ENCODE data around the gene TCP11L2. TPM values are rescaled to one million over a fixed set of nuclear protein-coding genes. Genes with fewer than 3 reads are reported as not detected.

Gene TCP11L2
- total and polyA plus RNA-seq, 9 of the 15 experiments (the other 6 are each of a cell fraction or from before 2014, with no cell fraction given) = 0.39 to 4.5 (median 1.3) TPM

DNA sequence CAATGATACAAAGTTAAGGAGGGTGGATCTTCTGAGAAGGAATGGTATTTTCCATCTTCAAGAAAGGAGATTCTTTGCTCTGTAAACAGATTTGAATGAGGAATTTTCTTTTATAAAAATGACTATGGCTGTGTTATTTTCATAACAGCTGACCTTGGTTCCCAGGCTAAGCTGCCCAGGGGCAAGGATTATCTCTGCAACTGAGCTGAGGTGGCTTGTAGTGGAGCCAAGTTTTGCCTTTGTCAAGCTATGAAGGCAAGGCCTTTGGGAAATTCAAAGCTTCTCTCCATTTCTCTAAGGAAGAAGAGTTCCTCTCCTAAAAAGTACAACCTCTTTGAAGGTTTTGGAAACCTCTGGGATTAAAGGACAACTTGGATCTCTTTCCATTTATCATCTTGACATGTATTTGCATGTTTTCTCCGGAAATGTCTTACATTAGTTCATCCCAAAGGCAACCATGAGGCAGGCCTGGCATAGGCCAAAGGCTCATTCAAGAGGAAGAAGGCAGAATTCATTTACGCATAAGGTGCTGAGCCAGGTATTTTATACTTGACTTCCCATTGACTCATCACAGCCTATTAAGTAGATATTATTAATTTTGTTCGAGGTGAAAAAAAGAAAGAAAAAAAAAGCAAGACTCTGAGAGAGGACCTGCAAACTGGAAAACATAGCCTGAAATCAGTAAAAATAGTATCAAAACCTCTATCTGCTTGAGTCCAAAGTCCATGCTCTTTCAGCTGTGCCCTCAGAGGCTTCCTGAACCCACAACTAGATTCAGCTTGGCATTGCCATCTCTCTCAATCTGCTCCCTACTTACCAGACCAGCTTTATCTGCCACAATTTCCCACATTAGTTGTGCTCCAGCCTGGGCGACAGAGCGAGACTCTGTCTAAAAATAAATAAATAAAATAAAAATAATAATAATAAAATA is 30.7 kb upstream of the TCP11L2 start:
- CTCF ChIA-PET (ENCODE audit: low intra/inter-chr PET ratio) = no interaction called here
- no peak for DNase-seq (ENCODE audit: extremely low read depth in 1 of 4, low spot score in 3 of 4)
- BruUV-seq (replicated peaks) = no TSS peak

More for the DNA sequence above, 30.7 kb upstream of the TCP11L2 start:
- no peak overlapping the region for H3K9ac ChIP-seq (ENCODE audit: insufficient read depth in 1 of 2, low read depth in 2 of 2, low read length in 2 of 2)
- no peak overlapping the region for H3K4me3 ChIP-seq
- H2AFZ ChIP-seq (ENCODE audit: low read depth, low read length) = no peak overlapping the region
- no peak overlapping the region for H3K4me2 ChIP-seq (ENCODE audit: insufficient read depth, low read length)
- FAIRE-seq (no peak), ATAC-seq (no peak)
- peaks cover 6 to 14% of the 10 kb centered on the region in 2 experiments; a peak in 4 of 5 replicates for H3K27me3 ChIP-seq (ENCODE audit: control insufficient read depth in 2 of 2, insufficient read depth in 2 of 2, low read length in 2 of 2)
- intact Hi-C loops (cut with micrococcal nuclease) = no loop called here
- POLR2A ChIA-PET = no interaction called here
- H3K79me2 ChIP-seq (ENCODE audit: control insufficient read depth, insufficient read depth, low read length) = no peaks in the 10 kb centered on the region
- TF ChIP-seq SP2 (IDR thresholded peaks at IDR 0.05; ENCODE audit: extremely low read depth, low read depth, low read length, poor library complexity, severe bottlenecking) = no peak
- TF ChIP-seq, protein P1, sequence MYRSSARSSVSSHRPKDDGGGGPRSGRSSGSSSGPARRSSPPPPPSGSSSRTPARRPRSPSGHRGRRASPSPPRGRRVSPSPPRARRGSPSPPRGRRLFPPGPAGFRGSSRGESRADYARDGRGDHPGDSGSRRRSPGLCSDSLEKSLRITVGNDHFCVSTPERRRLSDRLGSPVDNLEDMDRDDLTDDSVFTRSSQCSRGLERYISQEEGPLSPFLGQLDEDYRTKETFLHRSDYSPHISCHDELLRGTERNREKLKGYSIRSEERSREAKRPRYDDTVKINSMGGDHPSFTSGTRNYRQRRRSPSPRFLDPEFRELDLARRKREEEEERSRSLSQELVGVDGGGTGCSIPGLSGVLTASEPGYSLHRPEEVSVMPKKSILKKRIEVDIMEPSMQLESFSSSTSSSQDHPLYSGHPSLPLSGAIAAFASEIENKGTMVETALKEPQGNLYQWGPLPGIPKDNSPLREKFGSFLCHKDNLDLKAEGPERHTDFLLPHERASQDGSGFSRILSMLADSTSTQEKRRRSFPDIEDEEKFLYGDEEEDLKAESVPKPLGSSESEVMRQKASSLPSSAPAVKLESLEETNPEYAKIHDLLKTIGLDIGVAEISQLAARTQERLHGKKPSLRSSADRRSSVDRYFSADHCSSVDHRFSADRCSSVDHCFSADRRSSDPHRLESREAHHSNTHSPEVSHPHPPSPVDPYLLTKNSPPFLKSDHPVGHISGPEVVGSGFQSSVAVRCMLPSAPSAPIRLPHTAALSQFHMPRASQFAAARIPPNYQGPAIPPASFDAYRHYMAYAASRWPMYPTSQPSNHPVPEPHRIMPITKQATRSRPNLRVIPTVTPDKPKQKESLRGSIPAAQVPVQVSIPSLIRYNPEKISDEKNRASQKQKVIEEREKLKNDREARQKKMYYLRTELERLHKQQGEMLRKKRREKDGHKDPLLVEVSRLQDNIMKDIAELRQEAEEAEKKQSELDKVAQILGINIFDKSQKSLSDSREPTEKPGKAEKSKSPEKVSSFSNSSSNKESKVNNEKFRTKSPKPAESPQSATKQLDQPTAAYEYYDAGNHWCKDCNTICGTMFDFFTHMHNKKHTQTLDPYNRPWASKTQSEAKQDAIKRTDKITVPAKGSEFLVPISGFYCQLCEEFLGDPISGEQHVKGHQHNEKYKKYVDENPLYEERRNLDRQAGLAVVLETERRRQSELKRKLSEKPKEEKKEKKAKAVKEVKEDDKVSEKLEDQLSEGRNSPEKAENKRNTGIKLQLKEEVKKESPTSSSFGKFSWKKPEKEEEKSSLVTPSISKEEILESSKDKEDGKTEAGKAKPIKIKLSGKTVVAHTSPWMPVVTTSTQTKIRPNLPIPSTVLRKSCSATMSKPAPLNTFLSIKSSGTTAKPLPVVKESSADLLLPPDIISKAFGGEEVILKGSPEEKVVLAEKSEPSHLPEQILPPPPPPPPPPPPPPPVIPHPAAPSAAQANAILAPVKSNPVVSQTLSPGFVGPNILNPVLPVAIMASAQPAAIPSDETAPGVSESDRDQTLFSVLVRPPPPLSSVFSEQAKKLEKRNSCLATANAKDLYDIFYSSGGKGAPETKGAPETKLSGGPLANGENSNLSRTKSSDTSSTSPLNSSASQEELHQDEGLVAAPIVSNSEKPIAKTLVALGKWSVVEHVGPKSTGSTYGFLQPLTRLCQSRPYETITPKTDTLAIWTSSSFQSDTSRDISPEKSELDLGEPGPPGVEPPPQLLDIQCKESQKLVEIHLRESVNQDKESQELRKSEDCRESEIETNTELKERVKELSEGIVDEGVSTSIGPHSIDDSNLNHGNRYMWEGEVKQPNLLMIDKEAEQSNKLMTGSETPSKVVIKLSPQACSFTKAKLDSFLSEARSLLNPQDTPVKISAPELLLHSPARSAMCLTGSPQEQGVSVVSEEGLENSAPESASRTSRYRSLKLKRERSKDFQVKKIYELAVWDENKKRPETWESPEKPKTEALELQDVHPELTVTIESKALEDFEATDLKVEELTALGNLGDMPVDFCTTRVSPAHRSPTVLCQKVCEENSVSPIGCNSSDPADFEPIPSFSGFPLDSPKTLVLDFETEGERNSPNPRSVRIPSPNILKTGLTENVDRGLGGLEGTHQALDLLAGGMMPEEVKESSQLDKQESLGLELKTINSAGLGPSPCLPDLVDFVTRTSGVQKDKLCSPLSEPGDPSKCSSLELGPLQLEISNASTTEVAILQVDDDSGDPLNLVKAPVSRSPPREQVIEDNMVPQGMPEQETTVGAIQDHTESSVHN (IDR thresholded peaks at IDR 0.05; ENCODE audit: borderline replicate concordance in 1 of 2, low read depth in 1 of 2) = no peak
- no peak for TF ChIP-seq TCF7L2 (IDR thresholded peaks at IDR 0.05; ENCODE audit: low read depth, low read length)
- no peak for TF ChIP-seq ETV1 (tag; conservative IDR thresholded peaks at IDR 0.05; ENCODE audit: low read depth)
- TF ChIP-seq PHB2 (IDR thresholded peaks at IDR 0.05; ENCODE audit: low read depth) = no peak
- no peak for TF ChIP-seq OTX1 (CRISPR knock-in tag; IDR thresholded peaks at IDR 0.05)
- TF ChIP-seq IRF9 (tag; IDR thresholded peaks at IDR 0.05) = no peak
- WGBS (ENCODE audit: insufficient coverage, low coverage, missing lambda C conversion rate) = 21% methylated on average over 5 of the region's 5 CpGs
- no peaks in the 10 kb centered on the region for H3K9me3 ChIP-seq (replicated peaks; ENCODE audit: control insufficient read depth, insufficient read depth, low read depth, low read length)
- no peaks in the 10 kb centered on the region for H3K9me1 ChIP-seq (ENCODE audit: control insufficient read depth, insufficient read depth, low read length)
- H4K20me1 ChIP-seq (replicated peaks; ENCODE audit: control insufficient read depth, insufficient read depth, low read length) = peaks cover 7% of the 10 kb centered on the region
- H3K36me3 ChIP-seq (ENCODE audit: control insufficient read depth, insufficient read depth, low read length) = no peaks in the 10 kb centered on the region
- in situ Hi-C loops (cut with MboI) = no loop called here
- no peak overlapping the region for H3K27ac ChIP-seq (ENCODE audit: extremely low read depth, low read depth, low read length)
- H3K4me1 ChIP-seq (replicated peaks in 1 of 2; ENCODE audit: control insufficient read depth in 2 of 2, insufficient read depth in 2 of 2, low read length in 2 of 2) = peaks cover 0 to 20% of the 10 kb centered on the region in 2 experiments; a peak in 3 of 5 replicates
